ENCODE measurements around the gene LRP11.

GRCh38 chr6:149913540-149914240, 49.5 kb upstream of the LRP11 start:
- TF ChIP-seq, protein P1, sequence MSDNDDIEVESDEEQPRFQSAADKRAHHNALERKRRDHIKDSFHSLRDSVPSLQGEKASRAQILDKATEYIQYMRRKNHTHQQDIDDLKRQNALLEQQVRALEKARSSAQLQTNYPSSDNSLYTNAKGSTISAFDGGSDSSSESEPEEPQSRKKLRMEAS (IDR thresholded peaks at IDR 0.05) = no peak
- no peak for TF ChIP-seq USF1 (IDR thresholded peaks at IDR 0.05)
- no peak for TF ChIP-seq CREB1 (IDR thresholded peaks at IDR 0.05; ENCODE audit: low read depth)
- TF ChIP-seq EGR1 (IDR thresholded peaks at IDR 0.05) = no peak
- no peak for TF ChIP-seq EP300 (IDR thresholded peaks at IDR 0.05; ENCODE audit: borderline replicate concordance)
- TF ChIP-seq NFIC (IDR thresholded peaks at IDR 0.05) = no peak
- TF ChIP-seq RAD21 (IDR thresholded peaks at IDR 0.05; ENCODE audit: low read depth) = no peak
- no peak for TF ChIP-seq TEAD4 (IDR thresholded peaks at IDR 0.05)

All from Ishikawa (cell line).